ENCODE measurements around the gene LHCGR. TPM values are rescaled to one million over a fixed set of nuclear protein-coding genes. Genes with fewer than 3 reads are reported as not detected.

The LHCGR gene
- total RNA-seq: not detected in 2 replicates

DNA sequence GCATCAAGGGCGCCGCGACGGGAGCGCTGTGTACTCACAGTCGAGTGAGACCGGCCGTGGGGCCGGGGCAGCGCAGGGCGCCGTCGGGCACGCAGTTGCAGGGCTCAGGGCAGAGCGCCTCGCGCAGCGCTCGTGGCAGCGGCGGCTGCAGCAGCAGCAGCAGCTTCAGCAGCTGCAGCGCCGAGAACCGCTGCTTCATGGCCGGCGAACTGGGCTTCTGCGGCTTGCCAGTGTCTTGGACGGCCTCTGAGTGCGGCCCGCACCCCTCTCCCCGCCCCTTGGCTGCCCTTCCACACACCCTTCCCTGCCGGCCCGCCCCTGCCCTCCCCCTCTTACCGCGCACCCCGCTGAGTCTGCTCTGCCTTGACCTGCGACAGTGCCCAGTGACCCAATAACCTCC lies at the start of gene LHCGR:
LHCGR (minus strand) TSS at position 252 of the 400 bp plus-strand sequence; CDS start at position 199, 53 bp downstream.
- no peak for DNase-seq

- no peak for DNase-seq
Measured at GRCh38 chr2:48799601-48800000, 44.1 kb upstream of the LHCGR start.

- DNase-seq: no peak
Measured at GRCh38 chr2:48795065-48795464, 39.5 kb upstream of the LHCGR start.

GRCh38 chr2:48793671-48794070 lies 38.1 kb upstream of the LHCGR start:
- no peak for DNase-seq

DNA sequence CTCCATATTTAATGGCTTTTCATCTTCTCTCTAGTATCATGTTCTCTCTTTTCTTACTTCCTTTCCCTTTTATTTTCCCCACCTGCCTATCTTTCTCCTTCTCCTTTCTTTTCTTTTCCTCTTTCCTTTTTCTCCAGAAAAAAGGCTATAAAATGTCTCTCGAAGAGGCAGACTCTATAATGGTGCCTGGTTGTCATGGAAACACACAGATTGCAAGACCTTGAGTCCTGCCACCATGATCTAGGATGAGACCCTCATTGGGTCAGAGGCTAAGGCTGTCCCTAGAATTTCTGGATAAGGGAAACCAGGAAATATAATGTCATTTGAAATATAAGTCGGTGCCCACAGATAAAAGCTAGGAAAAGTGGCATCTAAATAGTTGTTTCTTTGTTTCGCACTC lies 36.5 kb upstream of the LHCGR start:
- no peak for DNase-seq

- DNase-seq: no peak
Measured at GRCh38 chr2:48790407-48791170, 35.1 kb upstream of the LHCGR start.

DNA sequence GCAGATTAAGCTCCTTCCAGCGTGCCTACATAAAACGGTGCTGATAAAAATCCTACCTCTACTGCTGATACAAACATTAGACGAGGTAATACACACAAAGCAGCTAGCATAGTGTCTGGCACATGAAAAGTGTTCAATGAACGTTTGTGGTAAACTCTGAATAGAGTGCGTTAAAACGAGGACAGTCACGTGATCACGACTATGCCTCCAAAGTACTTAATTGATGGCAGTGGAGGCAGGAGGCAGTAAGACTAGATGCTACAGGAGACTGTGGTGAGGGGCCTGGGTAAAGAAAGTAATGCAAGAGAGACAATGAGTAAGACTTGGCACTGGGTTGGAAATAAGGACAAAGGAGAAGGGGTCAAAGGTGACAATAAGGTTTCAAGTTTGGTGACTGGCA lies 32.1 kb upstream of the LHCGR start:
- DNase-seq: no peak

- no peak for DNase-seq
Measured at GRCh38 chr2:48781366-48781765, 25.8 kb upstream of the LHCGR start.

DNA sequence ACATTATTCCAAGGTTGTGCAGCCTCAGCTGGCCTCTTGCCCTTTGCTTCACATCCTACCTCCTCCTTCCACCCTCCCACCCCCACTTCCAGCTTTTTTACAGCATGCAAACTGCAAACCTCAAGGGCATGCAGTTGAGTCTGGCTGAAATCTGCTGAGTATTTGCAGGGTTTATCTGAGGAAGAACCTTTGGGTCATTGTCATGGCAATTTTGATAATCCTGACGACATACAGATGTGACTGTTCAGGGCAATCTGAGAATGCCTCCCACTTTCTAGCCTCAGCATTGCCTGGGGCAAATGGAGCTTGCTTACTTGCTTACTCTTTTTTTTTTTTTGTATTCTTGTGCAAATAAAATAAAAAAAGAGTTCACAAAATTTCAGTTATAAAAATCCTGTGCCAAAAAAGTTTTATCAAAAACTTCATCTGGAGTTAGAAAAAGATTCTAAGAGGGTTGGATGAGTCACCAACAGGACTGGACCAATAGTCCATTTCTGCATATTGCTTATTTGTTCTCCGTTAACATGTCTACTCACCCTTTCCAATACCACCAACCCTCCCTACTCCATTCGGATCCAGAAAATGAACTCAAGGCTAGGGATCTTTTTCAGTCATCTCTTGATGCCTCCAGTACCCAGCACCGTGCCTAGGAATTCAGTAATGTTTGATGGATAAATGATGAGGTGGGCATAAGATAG lies 23.6 kb upstream of the LHCGR start:
- DNase-seq: no peak

DNA sequence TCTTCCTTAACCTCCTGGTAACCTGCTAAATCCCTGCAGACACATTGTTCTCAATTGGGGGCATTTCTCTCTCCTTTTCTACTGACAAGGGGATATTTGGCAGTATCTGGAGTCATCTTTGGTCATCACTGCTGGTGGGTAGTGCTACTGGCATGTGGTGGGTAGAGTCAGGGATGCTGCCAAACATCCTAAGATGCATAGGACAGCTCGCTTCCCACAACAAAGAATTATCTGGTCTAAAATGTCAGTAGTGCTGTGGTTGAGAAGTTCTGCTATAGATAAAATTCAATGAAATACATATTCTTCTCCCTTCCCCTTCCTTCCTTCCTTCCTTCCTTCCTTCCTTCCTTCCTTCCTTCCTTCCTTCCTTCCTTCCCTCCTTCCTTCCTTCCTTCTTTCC lies 18.7 kb upstream of the LHCGR start:
- no peak for DNase-seq

DNA sequence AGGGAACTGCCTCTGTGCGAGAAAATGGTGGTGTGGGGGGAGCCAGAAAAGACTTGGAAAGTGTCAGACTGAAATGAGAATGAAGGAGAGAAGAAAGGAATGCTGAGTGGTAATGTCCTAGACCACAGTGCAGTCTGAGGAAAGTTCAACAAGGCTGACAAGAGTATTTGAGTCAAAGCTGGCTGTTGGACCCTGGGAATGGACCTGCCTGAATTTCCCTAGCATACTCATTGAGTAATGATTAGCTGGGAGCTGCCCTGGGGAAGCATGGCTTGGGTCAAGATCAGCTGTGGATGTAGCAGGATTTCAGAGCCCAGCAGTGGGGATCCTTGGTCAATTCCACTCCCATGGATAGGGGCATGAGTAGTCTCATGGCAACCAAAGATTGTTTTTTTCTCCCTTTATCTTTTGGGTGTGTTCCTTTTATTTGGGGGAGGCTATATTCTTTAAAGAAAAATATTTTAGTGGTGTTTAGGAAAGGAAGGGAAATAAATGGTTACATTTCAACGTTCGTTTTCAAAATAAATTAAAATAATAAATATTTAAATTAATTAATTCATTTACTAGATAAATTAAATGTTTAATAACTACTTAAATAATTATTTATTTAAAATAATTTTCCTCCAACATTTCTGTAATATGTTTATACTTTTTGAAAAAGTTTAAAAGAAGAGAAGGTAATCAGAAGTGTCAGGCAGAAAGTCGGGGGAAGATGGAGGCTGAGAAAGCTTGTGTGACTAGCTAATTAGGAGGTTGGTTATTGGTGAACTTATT lies 15.9 kb upstream of the LHCGR start:
- DNase-seq: no peak

DNA sequence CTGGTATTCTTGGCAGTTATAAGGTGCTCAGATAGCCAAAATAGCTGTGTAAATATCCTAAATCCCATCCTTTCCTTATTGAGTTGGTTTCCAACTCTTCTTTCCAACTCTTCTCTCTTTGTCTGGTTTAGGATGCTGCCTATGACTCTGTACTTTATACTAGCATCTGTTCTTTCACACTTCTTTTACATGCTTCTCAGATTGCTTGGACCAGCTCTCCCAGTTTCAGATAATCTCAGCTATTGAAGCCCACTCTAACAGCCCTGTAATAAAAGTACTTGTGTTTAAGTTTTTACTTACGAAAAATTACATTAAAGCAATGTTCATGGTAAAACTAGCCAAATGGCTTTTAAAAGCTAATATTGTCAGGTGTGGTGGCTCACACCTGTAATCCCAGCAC lies 14.7 kb upstream of the LHCGR start:
- DNase-seq: no peak

GRCh38 chr2:48768669-48769068 lies 13.1 kb upstream of the LHCGR start:
- no peak for DNase-seq

- DNase-seq: no peak
Measured at GRCh38 chr2:48767330-48767729, 11.8 kb upstream of the LHCGR start.

DNA sequence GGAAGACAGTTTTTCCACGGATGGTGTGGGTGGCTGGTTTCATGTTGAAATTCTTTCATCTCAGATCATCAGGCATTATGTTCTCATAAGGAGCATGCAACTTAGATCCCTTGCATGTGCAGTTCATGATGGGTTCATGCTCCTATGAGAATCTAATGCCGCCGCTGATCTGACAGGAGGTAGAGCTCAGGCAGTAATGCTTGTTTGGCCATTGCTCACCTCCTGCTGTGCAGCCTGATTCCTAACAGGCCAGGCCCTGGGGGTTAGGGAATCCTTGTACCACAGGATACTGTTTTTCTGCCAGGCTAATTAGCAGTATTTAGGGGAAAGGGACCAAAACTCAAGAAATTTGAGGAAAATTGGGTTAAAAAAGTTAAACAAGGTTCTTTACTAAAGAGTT lies 5.3 kb upstream of the LHCGR start:
- DNase-seq: no peak

DNA sequence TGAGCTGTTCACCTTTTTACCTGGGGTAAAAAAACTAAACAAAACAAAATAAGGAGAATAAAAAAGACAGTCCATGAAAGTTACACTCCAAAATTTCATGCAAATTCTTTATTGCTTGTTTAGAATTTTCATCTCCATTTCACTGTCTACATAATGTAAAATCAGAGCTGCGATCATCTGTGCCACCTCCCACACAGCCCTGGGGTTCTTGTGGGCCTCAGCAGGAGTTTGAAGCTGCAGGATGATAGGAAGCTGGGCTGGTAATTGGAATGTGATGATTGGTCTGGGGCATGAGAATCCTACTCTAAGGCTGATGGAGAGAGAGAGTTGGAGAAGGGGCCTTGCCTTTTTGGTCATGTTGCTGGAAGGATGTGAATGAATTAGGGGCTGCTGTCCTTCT lies 4.2 kb upstream of the LHCGR start:
- DNase-seq: no peak

GRCh38 chr2:48756289-48756688 lies 765 bp upstream of the LHCGR start:
- DNase-seq: no peak

DNA sequence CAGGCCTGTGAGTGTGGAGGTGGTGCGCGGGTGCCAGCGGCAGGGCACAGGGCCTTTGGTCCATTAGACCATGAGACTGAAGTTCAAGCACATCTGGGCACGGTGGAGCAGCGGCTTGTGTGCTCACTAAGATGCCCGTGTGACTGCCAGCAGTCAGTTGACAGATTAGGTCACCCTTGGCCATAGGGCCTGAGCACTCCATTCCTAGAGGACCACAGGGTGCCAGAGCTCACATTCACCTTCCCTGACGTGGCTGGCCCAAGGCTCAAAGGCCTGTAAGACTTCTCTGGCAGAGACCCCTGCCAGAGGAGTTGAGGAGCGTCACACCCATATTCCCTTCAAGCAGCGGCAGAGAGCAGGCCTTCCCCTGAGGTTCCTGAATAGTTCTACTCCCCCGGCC lies 650 bp downstream of the LHCGR start:
- no peak for DNase-seq

DNA sequence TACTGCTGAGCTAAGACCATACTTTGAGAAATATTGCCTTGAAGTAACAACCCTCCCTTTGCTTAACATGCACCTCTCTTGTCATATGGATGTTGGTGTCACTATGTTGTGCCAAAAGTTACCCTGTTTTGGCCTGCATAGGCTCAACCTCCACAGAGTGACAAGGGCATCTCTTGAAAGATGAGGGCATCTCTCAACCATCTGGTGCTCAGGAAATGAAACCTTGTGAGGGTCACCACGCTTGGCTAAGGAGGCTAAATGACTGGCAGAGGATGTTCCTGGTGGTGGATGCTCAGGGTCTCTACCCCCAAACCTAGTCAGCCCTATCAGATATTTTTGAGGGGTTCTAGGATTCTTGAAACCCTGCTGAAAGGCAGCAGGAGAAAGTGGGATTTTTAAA lies 2.3 kb downstream of the LHCGR start:
- no peak for DNase-seq

GRCh38 chr2:48750128-48750739 lies 5.3 kb downstream of the LHCGR start:
- no peak for DNase-seq

GRCh38 chr2:48749291-48750127 lies 6.0 kb downstream of the LHCGR start:
- DNase-seq: no peak

GRCh38 chr2:48747319-48747718 lies 8.2 kb downstream of the LHCGR start:
- DNase-seq: no peak

All from dermis blood vessel endothelial cell (primary cell).